Fibroblast of lung (primary cell): ENCODE measurements around the gene TP53AIP1.

Experiments used
- CTCF ChIP-seq, 2 donors: IDR thresholded peaks in 1 of 2; conservative IDR thresholded peaks in 1 of 2; 1 replicate in 1 of 2; 2 replicates in 1 of 2; pipeline ENCODE4 v1.5.1; 2011 to 2012; ENCODE audit warnings: low read length in 2 of 2, control low read depth in 1 of 2, inconsistent platforms in 1 of 2, low read depth in 1 of 2, mild to moderate bottlenecking in 1 of 2
- EZH2 ChIP-seq: IDR thresholded peaks from 2 replicates; pipeline ENCODE4 v1.5.1; 2012; ENCODE audit warnings: low read length, control low read depth, mild to moderate bottlenecking; ENCODE audit errors: missing control alignments

DNA sequence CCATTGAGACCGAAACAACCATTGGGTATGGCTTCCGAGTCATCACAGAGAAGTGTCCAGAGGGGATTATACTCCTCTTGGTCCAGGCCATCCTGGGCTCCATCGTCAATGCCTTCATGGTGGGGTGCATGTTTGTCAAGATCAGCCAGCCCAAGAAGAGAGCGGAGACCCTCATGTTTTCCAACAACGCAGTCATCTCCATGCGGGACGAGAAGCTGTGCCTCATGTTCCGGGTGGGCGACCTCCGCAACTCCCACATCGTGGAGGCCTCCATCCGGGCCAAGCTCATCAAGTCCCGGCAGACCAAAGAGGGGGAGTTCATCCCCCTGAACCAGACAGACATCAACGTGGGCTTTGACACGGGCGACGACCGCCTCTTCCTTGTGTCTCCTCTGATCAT lies 31.0 kb downstream of the TP53AIP1 start:
- no peak for TF ChIP-seq CTCF (conservative IDR thresholded peaks at IDR 0.05 in 1 of 2, IDR thresholded peaks at IDR 0.05 in 1 of 2; ENCODE audit: low read depth in 1 of 2, low read length in 2 of 2)
- TF ChIP-seq EZH2: no peak
